K562 (cell line): Measurements from ENCODE around the gene TMEM203.

Source experiments
- ASH1L ChIP-seq: fragments of 450-650 bp; IDR thresholded peaks from 2 replicates; pipeline ENCODE4 v1.6.1; 2018; ENCODE audit warnings: borderline replicate concordance, mild to moderate bottlenecking, low read depth; ENCODE audit not compliant: partially characterized antibody
- ATF1 ChIP-seq, 2 experiments: fragments of 450-650 bp in 1 of 2; IDR thresholded peaks; 2 replicates each; pipeline ENCODE4 v1.6.1; 2016; ENCODE audit warnings: missing compliant biosample characterization in 1 of 2, missing genetic modification characterization in 1 of 2
- BHLHE40 ChIP-seq: IDR thresholded peaks from 2 replicates; pipeline ENCODE4 v1.6.1; 2011; ENCODE audit warnings: low read length, improper control_type of control experiment
- CTCF ChIP-seq, 3 experiments: IDR thresholded peaks in 2 of 3; conservative IDR thresholded peaks in 1 of 3; 2 replicates each; pipeline ENCODE4 v1.5.1; 2011 to 2012; ENCODE audit warnings: low read length in 3 of 3, mild to moderate bottlenecking in 3 of 3, control low read depth in 2 of 3, improper control_type of control experiment in 1 of 3, inconsistent platforms in 1 of 3, low read depth in 1 of 3, mixed read lengths in 1 of 3, moderate library complexity in 1 of 3; ENCODE audit not compliant: insufficient read depth in 2 of 3
- MCM7 ChIP-seq, 2 experiments: fragments of 450-650 bp; IDR thresholded peaks; 2 replicates each; pipeline ENCODE4 v1.6.1; 2016 to 2018
- POLR2A ChIP-seq: fragments of 450-650 bp; conservative IDR thresholded peaks from 2 replicates; pipeline ENCODE4 v1.6.1; 2016
- SAP30 ChIP-seq: fragments of 200-600 bp; sonication (generic); IDR thresholded peaks from 2 replicates; pipeline ENCODE4 v1.6.1; 2012; ENCODE audit warnings: borderline replicate concordance, low read depth, mild to moderate bottlenecking, moderate library complexity, low read length, control low read depth, inconsistent platforms; ENCODE audit not compliant: insufficient read depth, poor library complexity, severe bottlenecking
- SMARCA5 ChIP-seq: fragments of 450-650 bp; IDR thresholded peaks from 2 replicates; pipeline ENCODE4 v1.6.1; 2016
- SRSF1 ChIP-seq: fragments of 200-400 bp; formaldehyde crosslinking; IDR thresholded peaks from 2 replicates; pipeline ENCODE4 v1.6.1; 2017; ENCODE audit warnings: mild to moderate bottlenecking, low read depth, low read length, moderate library complexity
- ZNF24 ChIP-seq: fragments of 450-650 bp; IDR thresholded peaks from 2 replicates; pipeline ENCODE4 v1.6.1; 2016
- TF ChIP-seq, protein P1 (sequence below): fragments of 450-650 bp; IDR thresholded peaks from 2 replicates; pipeline ENCODE4 v1.6.1; 2014; ENCODE audit warnings: low read depth, mild to moderate bottlenecking, moderate library complexity, borderline replicate concordance

GRCh38 chr9:137232510-137232909 is 27.1 kb upstream of the TMEM203 start:
- no peak for TF ChIP-seq ATF1 (CRISPR knock-in tag; IDR thresholded peaks at IDR 0.05)
- TF ChIP-seq ATF1 (tag; IDR thresholded peaks at IDR 0.05), result no peak
- TF ChIP-seq ASH1L, result no peak
- no peak for TF ChIP-seq POLR2A
- TF ChIP-seq SRSF1, result no peak
- TF ChIP-seq CTCF (IDR thresholded peaks at IDR 0.05 in 2 of 3, conservative IDR thresholded peaks at IDR 0.05 in 1 of 3; ENCODE audit: insufficient read depth in 2 of 3, low read depth in 1 of 3, low read length in 3 of 3), result no peak
- TF ChIP-seq MCM7 (IDR thresholded peaks at IDR 0.05), result no peak
- no peak for TF ChIP-seq ZNF24
- TF ChIP-seq, protein P1, sequence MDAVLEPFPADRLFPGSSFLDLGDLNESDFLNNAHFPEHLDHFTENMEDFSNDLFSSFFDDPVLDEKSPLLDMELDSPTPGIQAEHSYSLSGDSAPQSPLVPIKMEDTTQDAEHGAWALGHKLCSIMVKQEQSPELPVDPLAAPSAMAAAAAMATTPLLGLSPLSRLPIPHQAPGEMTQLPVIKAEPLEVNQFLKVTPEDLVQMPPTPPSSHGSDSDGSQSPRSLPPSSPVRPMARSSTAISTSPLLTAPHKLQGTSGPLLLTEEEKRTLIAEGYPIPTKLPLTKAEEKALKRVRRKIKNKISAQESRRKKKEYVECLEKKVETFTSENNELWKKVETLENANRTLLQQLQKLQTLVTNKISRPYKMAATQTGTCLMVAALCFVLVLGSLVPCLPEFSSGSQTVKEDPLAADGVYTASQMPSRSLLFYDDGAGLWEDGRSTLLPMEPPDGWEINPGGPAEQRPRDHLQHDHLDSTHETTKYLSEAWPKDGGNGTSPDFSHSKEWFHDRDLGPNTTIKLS, result no peak
- TF ChIP-seq BHLHE40, result no peak
- no peak for TF ChIP-seq SAP30
- no peak for TF ChIP-seq SMARCA5
